ENCODE data around the gene KRT33B.

GRCh38 chr17:41340494-41340893 lies 29.1 kb downstream of the KRT33B start:
- TF ChIP-seq CTCF (IDR thresholded peaks at IDR 0.05) = no peak
- TF ChIP-seq POLR2A (IDR thresholded peaks at IDR 0.05) = no peak
- TF ChIP-seq POLR2AphosphoS5 (IDR thresholded peaks at IDR 0.05) = no peak
